ENCODE results near the gene TEX264.

Gene TEX264

GRCh38 chr3:51670823-51671733 lies at the start of gene TEX264:
TSS of gene TEX264 (plus strand) at chr3:51671252. CDS start at chr3:51674305, 3,053 bp downstream.
- Mint-ChIP-seq H3K4me1 (peaks cover 45% of the 10 kb centered on the region), H3K36me3 (ENCODE audit: low read depth) (peaks cover 4% of the 10 kb centered on the region), H3K27ac (peak within 1 kb of the TSS; percentile 48), H3K27me3 (ENCODE audit: low read depth, poor library complexity) (peaks cover 18% of the 10 kb centered on the region), H3K9me3 (no peaks in the 10 kb centered on the region), H3K4me3 (peak within 1 kb of the TSS; percentile 88)
- DNase-seq: peak; percentile 87
- TF ChIP-seq CTCF (IDR thresholded peaks at IDR 0.05): no peak

GRCh38 chr3:51622413-51622812 lies 48.6 kb upstream of the TEX264 start:
- Mint-ChIP-seq H3K4me1 (no peaks in the 10 kb centered on the region), H3K27me3 (ENCODE audit: low read depth, poor library complexity) (no peaks in the 10 kb centered on the region), H3K9me3 (no peaks in the 10 kb centered on the region), H3K36me3 (ENCODE audit: low read depth) (peaks cover 3% of the 10 kb centered on the region), H3K4me3 (no peak overlapping the region), H3K27ac (peak overlapping the region; percentile 55)
- no peak for TF ChIP-seq CTCF (IDR thresholded peaks at IDR 0.05)
- DNase-seq: no peak

GRCh38 chr3:51622868-51623267 lies 48.2 kb upstream of the TEX264 start:
- H3K9me3 Mint-ChIP-seq: no peaks in the 10 kb centered on the region
- no peak for TF ChIP-seq CTCF (IDR thresholded peaks at IDR 0.05)
- no peak for DNase-seq
- H3K27ac Mint-ChIP-seq: peak overlapping the region; percentile 35
- peaks cover 7% of the 10 kb centered on the region for H3K36me3 Mint-ChIP-seq (ENCODE audit: low read depth)
- no peaks in the 10 kb centered on the region for H3K27me3 Mint-ChIP-seq (ENCODE audit: low read depth, poor library complexity)
- no peaks in the 10 kb centered on the region for H3K4me1 Mint-ChIP-seq
- H3K4me3 Mint-ChIP-seq: no peak overlapping the region

- peak overlapping the region; percentile 58 for H3K27ac Mint-ChIP-seq
- no peak overlapping the region for H3K4me3 Mint-ChIP-seq
- H3K27me3 Mint-ChIP-seq (ENCODE audit: low read depth, poor library complexity): no peaks in the 10 kb centered on the region
- H3K9me3 Mint-ChIP-seq: no peaks in the 10 kb centered on the region
- H3K36me3 Mint-ChIP-seq (ENCODE audit: low read depth): peaks cover 63% of the 10 kb centered on the region
- no peak for TF ChIP-seq CTCF (IDR thresholded peaks at IDR 0.05)
- no peak for DNase-seq
- no peaks in the 10 kb centered on the region for H3K4me1 Mint-ChIP-seq
Observed at GRCh38 chr3:51630513-51630912, 40.5 kb upstream of the TEX264 start.

- H3K27ac Mint-ChIP-seq: no peak overlapping the region
Observed at GRCh38 chr3:51637144-51637940, 33.7 kb upstream of the TEX264 start.

More at GRCh38 chr3:51637144-51637940, 33.7 kb upstream of the TEX264 start:
- Mint-ChIP-seq H3K36me3 (ENCODE audit: low read depth) (peaks cover 67% of the 10 kb centered on the region), H3K4me3 (no peak overlapping the region), H3K27me3 (ENCODE audit: low read depth, poor library complexity) (no peaks in the 10 kb centered on the region), H3K9me3 (no peaks in the 10 kb centered on the region), H3K4me1 (no peaks in the 10 kb centered on the region)
- no peak for TF ChIP-seq CTCF (IDR thresholded peaks at IDR 0.05)
- DNase-seq: no peak
